GM12878 (cell line): ENCODE measurements around the gene VPS26A. TPM values are rescaled to one million over a fixed set of nuclear protein-coding genes. Genes with fewer than 3 reads are reported as not detected.

Source experiments
- ATF7 ChIP-seq: fragments of 450-650 bp; IDR thresholded peaks from 2 replicates; pipeline ENCODE4 v1.6.1; 2016; ENCODE audit warnings: low read depth, mild to moderate bottlenecking
- BACH1 ChIP-seq: fragments of 450-650 bp; IDR thresholded peaks from 2 replicates; pipeline ENCODE4 v1.6.1; 2017; ENCODE audit warnings: mild to moderate bottlenecking, borderline replicate concordance
- CHD2 ChIP-seq: IDR thresholded peaks from 2 replicates; pipeline ENCODE4 v1.6.1; 2011; ENCODE audit warnings: low read depth, low read length, improper control_type of control experiment, borderline replicate concordance
- CREM ChIP-seq: IDR thresholded peaks from 2 replicates; pipeline ENCODE4 v1.6.1; 2014; ENCODE audit warnings: antibody characterized with exemption, low read depth
- ETV6 ChIP-seq, 2 experiments: fragments of 450-650 bp in 1 of 2; IDR thresholded peaks in 1 of 2; conservative IDR thresholded peaks in 1 of 2; 2 replicates each; pipeline ENCODE4 v1.6.1; 2014; ENCODE audit warnings: antibody characterized with exemption in 1 of 2, borderline replicate concordance in 1 of 2, low read depth in 1 of 2, mild to moderate bottlenecking in 1 of 2, moderate library complexity in 1 of 2
- HDGF ChIP-seq: fragments of 450-650 bp; IDR thresholded peaks from 2 replicates; pipeline ENCODE4 v1.6.1; 2016; ENCODE audit warnings: antibody characterized with exemption
- IKZF1 ChIP-seq: fragments of 450-650 bp; conservative IDR thresholded peaks from 2 replicates; pipeline ENCODE4 v1.6.1; 2017; ENCODE audit warnings: antibody characterized with exemption, mild to moderate bottlenecking
- IRF4 ChIP-seq: IDR thresholded peaks from 2 replicates; pipeline ENCODE4 v1.6.1; 2011; ENCODE audit warnings: low read depth, low read length
- MEF2B ChIP-seq: fragments of 450-650 bp; IDR thresholded peaks from 2 replicates; pipeline ENCODE4 v1.6.1; 2018; ENCODE audit warnings: mild to moderate bottlenecking, moderate library complexity; ENCODE audit not compliant: partially characterized antibody, poor library complexity, severe bottlenecking
- NBN ChIP-seq: fragments of 450-650 bp; IDR thresholded peaks from 2 replicates; pipeline ENCODE4 v1.6.1; 2016
- NFIC ChIP-seq: IDR thresholded peaks from 2 replicates; pipeline ENCODE4 v1.6.1; 2012; ENCODE audit warnings: low read depth, mild to moderate bottlenecking, inconsistent platforms, low read length, moderate library complexity
- NR2C1 ChIP-seq: fragments of 450-650 bp; IDR thresholded peaks from 2 replicates; pipeline ENCODE4 v1.6.1; 2017; ENCODE audit warnings: antibody characterized with exemption, mild to moderate bottlenecking, moderate library complexity
- NR2F1 ChIP-seq: fragments of 450-650 bp; conservative IDR thresholded peaks from 2 replicates; pipeline ENCODE4 v1.6.1; 2017; ENCODE audit warnings: mild to moderate bottlenecking
- NRF1 ChIP-seq: conservative IDR thresholded peaks from 2 replicates; pipeline ENCODE4 v1.6.1; 2011; ENCODE audit warnings: mild to moderate bottlenecking, low read depth, low read length, improper control_type of control experiment
- POLR2AphosphoS2 ChIP-seq: IDR thresholded peaks from 2 replicates; pipeline ENCODE4 v1.6.1; 2011; ENCODE audit warnings: low read depth, mild to moderate bottlenecking, low read length, improper control_type of control experiment, moderate library complexity
- SMAD5 ChIP-seq: IDR thresholded peaks from 2 replicates; pipeline ENCODE4 v1.6.1; 2016; ENCODE audit warnings: antibody characterized with exemption, low read depth
- SREBF1 ChIP-seq: IDR thresholded peaks from 2 replicates; pipeline ENCODE4 v1.6.1; 2012; ENCODE audit warnings: mild to moderate bottlenecking, low read length
- TARDBP ChIP-seq: IDR thresholded peaks from 2 replicates; pipeline ENCODE4 v1.6.1; 2016; ENCODE audit warnings: borderline replicate concordance
- YY1 ChIP-seq: IDR thresholded peaks from 2 replicates; pipeline ENCODE4 v1.6.1; 2011; ENCODE audit warnings: low read depth, mild to moderate bottlenecking, low read length
- ZNF384 ChIP-seq: IDR thresholded peaks from 2 replicates; pipeline ENCODE4 v1.6.1; 2012; ENCODE audit warnings: low read depth, mild to moderate bottlenecking, low read length, improper control_type of control experiment, borderline replicate concordance
- ZNF687 ChIP-seq: fragments of 450-650 bp; IDR thresholded peaks from 2 replicates; pipeline ENCODE4 v1.6.1; 2017; ENCODE audit warnings: mild to moderate bottlenecking, moderate library complexity
- polyA plus RNA-seq, 11 experiments: library from polyadenylated mRNA; depleted of rRNA in 4 of 11; unstranded in 6 of 11; stranded (reverse) in 5 of 11; fragments of >200 nt; fragmentation: Nextera tagmentation in 4 of 11; fragmentation: Illumina TruSeq in 1 of 11; extraction: Ambion mirVana in 4 of 11; extraction: Trizol in 1 of 11; gene quantifications; 1 replicate in 1 of 11; 2 replicates in 10 of 11; pipeline versions ENCODE4 v1.2.1 to v1.2.3, GENCODE V29; 2011 to 2016; ENCODE audit warnings: inconsistent platforms in 2 of 11, missing spikeins in 2 of 11, low read depth in 1 of 11
- total RNA-seq, 4 experiments: library from RNA; depleted of rRNA in 3 of 4; stranded (reverse); fragments of >200 nt in 3 of 4; fragmentation: Illumina TruSeq in 1 of 4; extraction: Trizol in 1 of 4; gene quantifications; 2 replicates each; pipeline versions ENCODE4 v1.2.1 to v1.2.3, GENCODE V29; 2013 to 2021
- TF ChIP-seq, protein P1 (sequence below): fragments of 450-650 bp; IDR thresholded peaks from 2 replicates; pipeline ENCODE4 v1.6.1; 2016; ENCODE audit warnings: mild to moderate bottlenecking

The VPS26A gene
- total and polyA plus RNA-seq, 10 of the 15 experiments (the other 5 are each of a cell fraction or from before 2014, with no cell fraction given): 16.8 to 72.3 (median 26.8) TPM

DNA sequence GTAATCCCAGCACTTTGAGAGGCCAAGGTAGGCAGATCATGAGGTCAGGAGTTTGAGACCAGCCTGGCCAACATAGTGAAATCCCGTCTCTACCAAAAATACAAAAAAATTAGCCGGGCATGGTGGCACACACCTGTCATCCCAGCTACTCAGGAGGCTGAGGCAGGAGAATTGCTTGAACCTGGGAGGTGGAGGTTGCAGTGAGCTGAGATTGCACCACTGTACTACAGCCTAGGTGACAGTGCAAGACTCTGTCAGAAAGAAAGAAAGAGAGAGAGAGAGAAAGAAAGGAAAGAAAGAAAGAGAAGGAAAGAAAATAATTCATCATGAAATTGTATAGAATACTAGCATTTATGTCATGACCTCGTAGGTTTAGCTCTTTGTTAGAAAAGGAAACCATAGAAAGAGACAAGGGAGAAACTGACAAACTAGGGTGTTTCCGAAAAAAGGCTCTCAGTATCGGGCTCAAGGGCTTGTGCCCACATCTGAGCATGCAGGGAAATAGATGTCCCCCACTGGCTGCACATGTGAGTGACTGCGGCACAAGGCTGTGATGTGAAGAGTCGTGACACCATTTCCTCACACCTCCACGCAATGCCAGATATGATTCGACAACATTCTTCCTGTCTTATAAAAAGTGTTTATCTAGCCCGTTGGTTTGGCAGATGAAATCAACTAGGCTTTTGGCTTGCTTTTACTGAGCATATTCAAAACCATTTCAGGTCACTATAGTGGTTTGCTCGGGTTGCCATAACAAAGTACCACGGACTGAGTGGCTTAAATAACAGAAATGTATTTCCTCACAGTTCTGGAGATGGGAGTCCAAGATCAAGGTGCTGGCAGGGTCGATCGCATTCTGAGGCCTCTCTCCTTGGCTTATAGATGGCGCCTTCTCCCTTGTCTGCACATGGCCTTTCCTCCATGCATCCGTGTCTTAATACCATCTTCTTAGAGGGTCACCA lies 34.1 kb upstream of the VPS26A start (continued):
- TF ChIP-seq, protein P1, sequence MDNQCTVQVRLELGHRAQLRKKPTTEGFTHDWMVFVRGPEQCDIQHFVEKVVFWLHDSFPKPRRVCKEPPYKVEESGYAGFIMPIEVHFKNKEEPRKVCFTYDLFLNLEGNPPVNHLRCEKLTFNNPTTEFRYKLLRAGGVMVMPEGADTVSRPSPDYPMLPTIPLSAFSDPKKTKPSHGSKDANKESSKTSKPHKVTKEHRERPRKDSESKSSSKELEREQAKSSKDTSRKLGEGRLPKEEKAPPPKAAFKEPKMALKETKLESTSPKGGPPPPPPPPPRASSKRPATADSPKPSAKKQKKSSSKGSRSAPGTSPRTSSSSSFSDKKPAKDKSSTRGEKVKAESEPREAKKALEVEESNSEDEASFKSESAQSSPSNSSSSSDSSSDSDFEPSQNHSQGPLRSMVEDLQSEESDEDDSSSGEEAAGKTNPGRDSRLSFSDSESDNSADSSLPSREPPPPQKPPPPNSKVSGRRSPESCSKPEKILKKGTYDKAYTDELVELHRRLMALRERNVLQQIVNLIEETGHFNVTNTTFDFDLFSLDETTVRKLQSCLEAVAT: peak; percentile 93
- TF ChIP-seq CREM (peak; percentile 87), ETV6 (conservative IDR thresholded peaks at IDR 0.05 in 1 of 2, IDR thresholded peaks at IDR 0.05 in 1 of 2; ENCODE audit: borderline replicate concordance in 1 of 2, low read depth in 1 of 2) (no peak; a peak in 1 of 4 replicates), NR2C1 (no peak), POLR2AphosphoS2 (peak; percentile 77; the same call in 1 of the 2 replicates), CHD2 (0 out of 2 replicates have a peak, but pooled peaks have one; percentile 24), NBN (peak; percentile 64; the same call in 1 of the 2 replicates), ZNF384 (no peak), IKZF1 (no peak), TARDBP (no peak), NFIC (no peak; the same call in 1 of the 2 replicates), ZNF687 (peak; percentile 57; the same call in 1 of the 2 replicates), BACH1 (peak; percentile 71), NRF1 (no peak), NR2F1 (0 out of 2 replicates have a peak, but pooled peaks have one; percentile 17), ATF7 (peak; percentile 40; the same call in 1 of the 2 replicates), MEF2B (peak; percentile 12), IRF4 (0 out of 2 replicates have a peak, but pooled peaks have one; percentile 26), HDGF (peak; percentile 83), SMAD5 (peak; percentile 12; the same call in 1 of the 2 replicates), SREBF1 (no peak), YY1 (no peak)
